ENCODE data around the gene ZNF280B. TPM values are rescaled to one million over a fixed set of nuclear protein-coding genes. Genes with fewer than 3 reads are reported as not detected.

Gene ZNF280B, protein sequence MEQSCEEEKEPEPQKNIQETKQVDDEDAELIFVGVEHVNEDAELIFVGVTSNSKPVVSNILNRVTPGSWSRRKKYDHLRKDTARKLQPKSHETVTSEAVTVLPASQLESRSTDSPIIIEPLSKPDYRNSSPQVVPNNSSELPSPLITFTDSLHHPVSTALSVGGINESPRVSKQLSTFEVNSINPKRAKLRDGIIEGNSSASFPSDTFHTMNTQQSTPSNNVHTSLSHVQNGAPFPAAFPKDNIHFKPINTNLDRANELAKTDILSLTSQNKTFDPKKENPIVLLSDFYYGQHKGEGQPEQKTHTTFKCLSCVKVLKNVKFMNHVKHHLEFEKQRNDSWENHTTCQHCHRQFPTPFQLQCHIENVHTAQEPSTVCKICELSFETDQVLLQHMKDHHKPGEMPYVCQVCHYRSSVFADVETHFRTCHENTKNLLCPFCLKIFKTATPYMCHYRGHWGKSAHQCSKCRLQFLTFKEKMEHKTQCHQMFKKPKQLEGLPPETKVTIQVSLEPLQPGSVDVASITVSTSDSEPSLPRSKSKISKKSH
- total RNA-seq (2021): 8.2 and 9.2 TPM in 2 replicates
- long read RNA-seq, full-length matches to known transcripts: 20 of 25 reads
- long read RNA-seq, partial matches to known transcripts: 1 of 25 reads
- long read RNA-seq, other reads (novel, unspliced or antisense): 4 of 25 reads

- Histone ChIP-seq H3K79me1 (ENCODE audit: insufficient read depth, low read depth, low read length, poor library complexity, severe bottlenecking) (peaks cover 9% of the 10 kb centered on the region), H4K8ac (replicated peaks; ENCODE audit: insufficient read length, low read depth, low read length) (no peak within 1 kb of the TSS), H4K91ac (ENCODE audit: insufficient read length, low read depth, low read length) (no peak within 1 kb of the TSS), H3K9ac (ENCODE audit: extremely low read depth, insufficient read length, low read length) (peak within 1 kb of the TSS; percentile 27), H2BK20ac (ENCODE audit: low read depth, low read length, poor library complexity, severe bottlenecking) (no peak within 1 kb of the TSS), H3K23me2 (ENCODE audit: insufficient read length, low read depth, low read length, poor library complexity, severe bottlenecking) (peaks cover 5% of the 10 kb centered on the region), H4K5ac (ENCODE audit: insufficient read length, low read depth, low read length) (no peak within 1 kb of the TSS), H3K56ac (ENCODE audit: insufficient read length, low read depth, low read length) (no peak within 1 kb of the TSS), H3K79me2 (ENCODE audit: insufficient read depth, low read length) (no peaks in the 10 kb centered on the region; the same call in 1 of the 2 replicates), H2BK120ac (ENCODE audit: low read depth, low read length, poor library complexity, severe bottlenecking) (no peak within 1 kb of the TSS), H3K9me3 (ENCODE audit: control insufficient read depth, low read depth, low read length) (no peaks in the 10 kb centered on the region), H3K4me2 (ENCODE audit: insufficient read depth, insufficient read length, low read length) (peak within 1 kb of the TSS; percentile 86), H4K20me1 (ENCODE audit: control insufficient read depth, insufficient read depth, insufficient read length) (no peaks in the 10 kb centered on the region), H2AFZ (ENCODE audit: low read length) (no peak within 1 kb of the TSS), H2AK5ac (ENCODE audit: insufficient read length, low read length) (no peak within 1 kb of the TSS), H3K4me1 (ENCODE audit: insufficient read depth, low read length) (no peaks in the 10 kb centered on the region; the same call in 1 of the 2 replicates), H3K27me3 (ENCODE audit: insufficient read depth, low read length) (no peaks in the 10 kb centered on the region; the same call in 1 of the 2 replicates), H2BK12ac (ENCODE audit: insufficient read length, low read depth, low read length) (no peak within 1 kb of the TSS), H3K4ac (ENCODE audit: low read depth, low read length) (no peak within 1 kb of the TSS), H3K27ac (ENCODE audit: insufficient read length, low read depth, low read length) (no peak within 1 kb of the TSS), H3K14ac (ENCODE audit: insufficient read depth, low read length) (peak within 1 kb of the TSS; percentile 55), H3T11ph (ENCODE audit: low read length) (no peak within 1 kb of the TSS), H2BK15ac (ENCODE audit: low read depth, low read length) (no peak within 1 kb of the TSS), H3K23ac (ENCODE audit: insufficient read length, low read depth, low read length) (no peak within 1 kb of the TSS), H3K18ac (ENCODE audit: insufficient read length, low read depth, low read length) (peak within 1 kb of the TSS; percentile 79), H2BK5ac (ENCODE audit: insufficient read length, low read length) (no peak within 1 kb of the TSS)
- peak; percentile 90 for DNase-seq
- Mint-ChIP-seq H3K36me3 (ENCODE audit: insufficient read depth in 1 of 3, low read depth in 3 of 3) (peaks cover 27 to 40% (median 35%) of the 10 kb centered on the region in 3 experiments), H3K27ac (no peak within 1 kb of the TSS; a peak in 1 of 7 replicates), H3K4me1 (peaks cover 6 to 8% of the 10 kb centered on the region in 2 experiments), H3K27me3 (ENCODE audit: low read depth) (peaks cover 68% of the 10 kb centered on the region), H3K9me3 (peaks cover 18 to 22% of the 10 kb centered on the region in 2 experiments), H3K4me3 (peak within 1 kb of the TSS; percentile 87 to 89)
- TF ChIP-seq, protein P1, sequence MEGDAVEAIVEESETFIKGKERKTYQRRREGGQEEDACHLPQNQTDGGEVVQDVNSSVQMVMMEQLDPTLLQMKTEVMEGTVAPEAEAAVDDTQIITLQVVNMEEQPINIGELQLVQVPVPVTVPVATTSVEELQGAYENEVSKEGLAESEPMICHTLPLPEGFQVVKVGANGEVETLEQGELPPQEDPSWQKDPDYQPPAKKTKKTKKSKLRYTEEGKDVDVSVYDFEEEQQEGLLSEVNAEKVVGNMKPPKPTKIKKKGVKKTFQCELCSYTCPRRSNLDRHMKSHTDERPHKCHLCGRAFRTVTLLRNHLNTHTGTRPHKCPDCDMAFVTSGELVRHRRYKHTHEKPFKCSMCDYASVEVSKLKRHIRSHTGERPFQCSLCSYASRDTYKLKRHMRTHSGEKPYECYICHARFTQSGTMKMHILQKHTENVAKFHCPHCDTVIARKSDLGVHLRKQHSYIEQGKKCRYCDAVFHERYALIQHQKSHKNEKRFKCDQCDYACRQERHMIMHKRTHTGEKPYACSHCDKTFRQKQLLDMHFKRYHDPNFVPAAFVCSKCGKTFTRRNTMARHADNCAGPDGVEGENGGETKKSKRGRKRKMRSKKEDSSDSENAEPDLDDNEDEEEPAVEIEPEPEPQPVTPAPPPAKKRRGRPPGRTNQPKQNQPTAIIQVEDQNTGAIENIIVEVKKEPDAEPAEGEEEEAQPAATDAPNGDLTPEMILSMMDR (conservative IDR thresholded peaks at IDR 0.05): peak; percentile 74
- no CpG with 5 or more reads among the region's 72 CpGs for WGBS (ENCODE audit: extremely low coverage, insufficient read length, low lambda C conversion rate)
Measured at GRCh38 chr22:22508274-22509176, at the start of gene ZNF280B. ZNF280B (minus strand) TSS chr22:22508742; CDS start chr22:22489398, 19,344 bp downstream.
